GM12878 (cell line): ENCODE data around the gene PLK1. TPM values are rescaled to one million over a fixed set of nuclear protein-coding genes. Genes with fewer than 3 reads are reported as not detected.
A peak's percentile ranks its signal among the peaks of the same experiment; 100 is the strongest.

ENCODE experiments used
- ATAC-seq: fragments of 200-7000 bp; cut with Tn5 transposase; 3 replicates; pipeline ENCODE4 v1.9.1; 2020; ENCODE audit warnings: mild to moderate bottlenecking, moderate library complexity
- BruUV-seq: library from RNA; stranded (reverse); fragments of 400-500 nt; replicated peaks from 2 replicates; lab custom pipeline; 2021; lab: Mats Ljungman, UMichigan
- CTCF ChIA-PET: fragments of 300-600 bp; sonication (Branson Sonifier 250); formaldehyde crosslinking; extraction: SDS; loops from one replicate; lab custom pipeline; 2021; ENCODE audit warnings: inconsistent platforms; lab: Yijun Ruan, JAX
- POLR2A ChIA-PET: fragments of 350-600 bp; formaldehyde crosslinking; extraction: SDS; loops from one replicate; lab custom pipeline; 2021; ENCODE audit warnings: inconsistent platforms; lab: Charles Lee
- RAD21 ChIA-PET: fragments of 300-600 bp; sonication (Branson Sonifier 250); formaldehyde crosslinking; loops from one replicate; lab custom pipeline; 2023; ENCODE audit warnings: antibody characterized with exemption; ENCODE audit not compliant: unreplicated experiment; lab: Charles Lee
- SMC1A ChIA-PET: fragments of 300-600 bp; sonication (Branson Sonifier 250); formaldehyde crosslinking; loops from one replicate; lab custom pipeline; 2023; ENCODE audit not compliant: unreplicated experiment, uncharacterized antibody; lab: Charles Lee
- DNase-seq: peaks from one replicate; pipeline ENCODE4 v3.0.0-alpha.2; 2011; ENCODE audit warnings: low read depth, low spot score
- FAIRE-seq: peaks from 3 replicates; lab custom pipeline; 2011; peaks lifted over from hg19 to GRCh38; lab: Jason Lieb, UNC
- H2AFZ ChIP-seq: 2 replicates; pipeline ENCODE4 v1.6.0; 2011; ENCODE audit warnings: low read depth, low read length, control low read depth; ENCODE audit not compliant: control insufficient read depth
- H3K27ac ChIP-seq: 2 replicates; pipeline ENCODE4 v1.5.1; 2011; ENCODE audit warnings: control low read depth; ENCODE audit not compliant: control insufficient read depth, insufficient read depth
- H3K27me3 ChIP-seq, 2 experiments: replicated peaks in 1 of 2; 2 replicates each; pipeline versions ENCODE4 v1.6.0 to v1.6.1; 2011; ENCODE audit warnings: low read length in 1 of 2; ENCODE audit not compliant: control insufficient read depth in 2 of 2, insufficient read depth in 2 of 2
- H3K36me3 ChIP-seq, 2 experiments: 2 replicates each; pipeline ENCODE4 v1.5.1; 2011; ENCODE audit warnings: low read length in 1 of 2; ENCODE audit not compliant: control insufficient read depth in 2 of 2, insufficient read depth in 2 of 2
- H3K4me1 ChIP-seq: 2 replicates; pipeline ENCODE4 v1.6.1; 2011; ENCODE audit warnings: mild to moderate bottlenecking, low read length, moderate library complexity, mixed read lengths; ENCODE audit not compliant: control insufficient read depth, insufficient read depth
- H3K4me2 ChIP-seq: 2 replicates; pipeline ENCODE4 v1.6.0; 2011; ENCODE audit warnings: control low read depth; ENCODE audit not compliant: control insufficient read depth, insufficient read depth
- H3K4me3 ChIP-seq: fragments of 200-600 bp; sonication (generic); 2 replicates; pipeline ENCODE4 v1.5.1; 2016
- H3K79me2 ChIP-seq: 2 replicates; pipeline ENCODE4 v1.6.0; 2011; ENCODE audit warnings: low read length; ENCODE audit not compliant: control insufficient read depth, insufficient read depth
- H3K9ac ChIP-seq: 2 replicates; pipeline ENCODE4 v1.8.0; 2011; ENCODE audit warnings: low read length, control low read depth, mixed read lengths; ENCODE audit not compliant: control insufficient read depth, insufficient read depth
- H3K9me3 ChIP-seq: replicated peaks from 3 replicates; pipeline ENCODE4 v1.5.1; 2011; ENCODE audit warnings: mild to moderate bottlenecking, low read length; ENCODE audit not compliant: control insufficient read depth, insufficient read depth
- H4K20me1 ChIP-seq: 2 replicates; pipeline ENCODE4 v1.6.0; 2011; ENCODE audit not compliant: control insufficient read depth, insufficient read depth
- GABPA ChIP-seq: IDR thresholded peaks from 2 replicates; pipeline ENCODE4 v1.6.1; 2014; ENCODE audit warnings: antibody characterized with exemption, low read depth, mild to moderate bottlenecking, inconsistent platforms
- IKZF2 ChIP-seq, 2 experiments: fragments of 450-650 bp; IDR thresholded peaks; 2 replicates each; pipeline ENCODE4 v1.6.1; 2017; ENCODE audit warnings: mild to moderate bottlenecking in 2 of 2, moderate library complexity in 2 of 2
- RCOR1 ChIP-seq: conservative IDR thresholded peaks from 2 replicates; pipeline ENCODE4 v1.6.1; 2012; ENCODE audit warnings: low read depth, low read length, improper control_type of control experiment
- RELB ChIP-seq: fragments of 450-650 bp; IDR thresholded peaks from 2 replicates; pipeline ENCODE4 v1.6.1; 2017; ENCODE audit warnings: low read depth, mild to moderate bottlenecking, moderate library complexity
- SMARCA5 ChIP-seq: fragments of 450-650 bp; IDR thresholded peaks from 2 replicates; pipeline ENCODE4 v1.6.1; 2017; ENCODE audit warnings: mild to moderate bottlenecking
- SPI1 ChIP-seq: IDR thresholded peaks from 2 replicates; pipeline ENCODE4 v1.6.1; 2011; ENCODE audit warnings: low read depth, mild to moderate bottlenecking, low read length, moderate library complexity, borderline replicate concordance; ENCODE audit not compliant: insufficient read depth
- SRF ChIP-seq, 2 experiments: IDR thresholded peaks; 2 replicates each; pipeline ENCODE4 v1.6.1; 2011; ENCODE audit warnings: low read depth in 2 of 2, low read length in 2 of 2, mild to moderate bottlenecking in 1 of 2, moderate library complexity in 1 of 2
- STAT3 ChIP-seq: IDR thresholded peaks from 2 replicates; pipeline ENCODE4 v1.6.1; 2011; ENCODE audit warnings: low read depth, low read length, improper control_type of control experiment
- SUZ12 ChIP-seq: fragments of 200-600 bp; sonication (generic); IDR thresholded peaks from one replicate; pipeline ENCODE4 v1.6.1; 2018; ENCODE audit warnings: antibody characterized with exemption, mild to moderate bottlenecking; ENCODE audit not compliant: unreplicated experiment
- USF2 ChIP-seq: IDR thresholded peaks from 2 replicates; pipeline ENCODE4 v1.6.1; 2011; ENCODE audit warnings: low read depth, low read length, improper control_type of control experiment, borderline replicate concordance
- WGBS: methylation state at CpG from one replicate; pipeline ENCODE4 v1.1.6; 2016; ENCODE audit warnings: low lambda C conversion rate; ENCODE audit not compliant: insufficient replicate concordance, insufficient coverage; ENCODE audit errors: missing lambda C conversion rate; 5-methylcytosine and 5-hydroxymethylcytosine counted together
- in situ Hi-C: fragments of 300-500 bp; cut with MboI; formaldehyde crosslinking; loops from 9 replicates; pipeline ENCODE4 v1.14.3; 2018; ENCODE audit warnings: mixed read lengths
- intact Hi-C: fragments of 100-400 bp; cut with micrococcal nuclease; formaldehyde crosslinking; loops from one replicate; pipeline ENCODE4 v1.14.2; 2022; ENCODE audit not compliant: unreplicated experiment
- polyA plus RNA-seq, 11 experiments: library from polyadenylated mRNA; depleted of rRNA in 4 of 11; unstranded in 6 of 11; stranded (reverse) in 5 of 11; fragments of >200 nt; fragmentation: Nextera tagmentation in 4 of 11; fragmentation: Illumina TruSeq in 1 of 11; extraction: Ambion mirVana in 4 of 11; extraction: Trizol in 1 of 11; gene quantifications; 1 replicate in 1 of 11; 2 replicates in 10 of 11; pipeline versions ENCODE4 v1.2.1 to v1.2.3, GENCODE V29; 2011 to 2016; ENCODE audit warnings: inconsistent platforms in 2 of 11, missing spikeins in 2 of 11, low read depth in 1 of 11
- total RNA-seq, 4 experiments: library from RNA; depleted of rRNA in 3 of 4; stranded (reverse); fragments of >200 nt in 3 of 4; fragmentation: Illumina TruSeq in 1 of 4; extraction: Trizol in 1 of 4; gene quantifications; 2 replicates each; pipeline versions ENCODE4 v1.2.1 to v1.2.3, GENCODE V29; 2013 to 2021

Gene PLK1
- total and polyA plus RNA-seq, 10 of the 15 experiments (the other 5 are each of a cell fraction or from before 2014, with no cell fraction given) = 11.3 to 191 (median 84.5) TPM

- intact Hi-C loops (no loop called here), in situ Hi-C loops (no loop called here)
- WGBS = 17% methylated on average over 4 of the region's 4 CpGs
- DNase-seq = no peak
- CTCF ChIA-PET = no interaction called here
- Histone ChIP-seq H3K79me2 (no peaks in the 10 kb centered on the region), H3K4me2 (peak overlapping the region; percentile 15; the same call in 1 of the 2 replicates), H4K20me1 (no peaks in the 10 kb centered on the region), H3K9ac (no peak overlapping the region), H2AFZ (peak overlapping the region; percentile 59), H3K27ac (no peak overlapping the region), H3K4me1 (peaks cover 7% of the 10 kb centered on the region; the same call in 1 of the 2 replicates), H3K4me3 (no peak overlapping the region), H3K36me3 (no peaks in the 10 kb centered on the region), H3K9me3 (peaks cover 4% of the 10 kb centered on the region; the same call in 1 of the 3 replicates), H3K27me3 (no peaks in the 10 kb centered on the region)
- POLR2A ChIA-PET = no interaction called here
- SMC1A ChIA-PET = interaction anchor here (0.6 kb wide), 1 partner anchor 9 kb away, joined by 3 read pairs; no protein-coding TSS in a partner anchor
- TF ChIP-seq STAT3 (no peak), RELB (no peak), RCOR1 (no peak), SUZ12 (no peak), SRF (IDR thresholded peaks at IDR 0.05; ENCODE audit: low read depth in 2 of 2, low read length in 2 of 2) (peak; percentile 90 to 92), GABPA (no peak), USF2 (no peak), SMARCA5 (no peak), SPI1 (peak; percentile 78), IKZF2 (IDR thresholded peaks at IDR 0.05) (no peak)
- RAD21 ChIA-PET = no interaction called here
- peak; percentile 85 for ATAC-seq
- BruUV-seq = no TSS peak
- no peak for FAIRE-seq
These were observed 20.4 kb downstream of the PLK1 start for GRCh38 chr16:23699100-23699499.
